Caki2 (cell line): ENCODE measurements around the gene ZNF787. TPM values are rescaled to one million over a fixed set of nuclear protein-coding genes. Genes with fewer than 3 reads are reported as not detected.
"Not testable (repeated sequence)": the region's sequence is repeated elsewhere in the genome, so short reads cannot be mapped to it uniquely, and the experiment has no call there.

Experiments
- DNase-seq: peaks from one replicate; pipeline ENCODE4 v3.0.0-alpha.2; 2015; ENCODE audit warnings: low read depth
- in situ Hi-C: cut with HindIII; loops from 2 replicates; pipeline ENCODE4 v1.10.0; 2016; ENCODE audit warnings: low sequenced_read_pairs, low pct_unique_long_range_greater_than_20kb, mixed read lengths
- total RNA-seq: library from RNA; depleted of rRNA; stranded (reverse); fragments of >200 nt; shearing (Covaris generic); gene quantifications from 2 replicates; pipeline ENCODE4 v1.2.3, GENCODE V29; 2014; ENCODE audit warnings: low replicate concordance

The ZNF787 gene
- total RNA-seq, 1 experiment from 2014 or later, result 64.2 TPM

GRCh38 chr19:56111601-56112312 lies 9.3 kb downstream of the ZNF787 start:
- in situ Hi-C loops, result no loop called here

DNA sequence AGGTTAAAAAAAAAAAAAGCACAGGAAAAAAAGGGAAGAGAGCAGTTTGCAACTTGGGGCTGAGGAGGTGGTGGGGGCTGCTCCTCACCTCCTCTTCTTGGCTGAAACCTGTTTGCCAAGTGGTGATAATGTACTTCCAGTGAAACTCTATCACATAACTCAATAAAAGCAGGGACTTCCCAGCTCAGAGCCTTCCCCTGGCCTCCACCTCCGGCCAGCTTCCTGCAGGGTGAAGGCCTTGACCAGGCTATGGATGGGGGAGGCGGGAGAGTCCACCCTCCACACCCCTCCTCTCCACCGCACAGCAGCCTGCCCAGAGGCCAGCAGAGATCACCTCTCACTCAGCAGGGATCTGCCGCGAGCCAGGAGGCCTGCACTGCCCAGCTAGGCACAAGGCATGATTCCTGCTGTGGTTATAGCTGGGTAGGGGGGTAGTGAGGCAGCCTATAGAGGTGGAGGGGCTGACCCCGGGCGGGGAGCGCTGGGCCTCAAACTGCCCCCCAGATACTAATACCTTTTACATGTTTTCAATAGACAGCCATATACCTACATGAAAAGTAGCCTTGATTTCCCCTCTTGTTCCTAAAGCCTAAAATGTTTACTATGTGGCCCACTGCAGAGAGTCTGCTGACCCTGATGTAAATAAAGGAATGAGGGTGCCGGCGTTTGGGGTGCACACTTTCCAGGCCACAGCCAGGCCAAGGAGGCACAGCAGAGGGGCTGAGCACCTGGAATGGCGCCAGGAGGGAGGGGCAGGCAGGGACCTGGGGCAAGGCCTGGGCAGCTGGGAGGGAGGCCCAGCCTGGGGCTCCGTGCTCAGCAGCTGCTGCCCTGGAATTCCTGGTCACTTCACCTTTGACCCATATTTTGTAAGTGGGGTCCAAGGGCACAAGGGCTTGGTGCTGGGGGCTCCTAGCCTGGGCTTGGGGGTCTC lies 10.3 kb downstream of the ZNF787 start:
- peak; percentile 71 for DNase-seq
- in situ Hi-C loops, result no loop called here

More at GRCh38 chr19:56111601-56112312, 9.3 kb downstream of the ZNF787 start:
- no peak for DNase-seq

GRCh38 chr19:56109226-56109625 lies 11.9 kb downstream of the ZNF787 start:
- in situ Hi-C loops, result no loop called here
- no peak for DNase-seq

DNA sequence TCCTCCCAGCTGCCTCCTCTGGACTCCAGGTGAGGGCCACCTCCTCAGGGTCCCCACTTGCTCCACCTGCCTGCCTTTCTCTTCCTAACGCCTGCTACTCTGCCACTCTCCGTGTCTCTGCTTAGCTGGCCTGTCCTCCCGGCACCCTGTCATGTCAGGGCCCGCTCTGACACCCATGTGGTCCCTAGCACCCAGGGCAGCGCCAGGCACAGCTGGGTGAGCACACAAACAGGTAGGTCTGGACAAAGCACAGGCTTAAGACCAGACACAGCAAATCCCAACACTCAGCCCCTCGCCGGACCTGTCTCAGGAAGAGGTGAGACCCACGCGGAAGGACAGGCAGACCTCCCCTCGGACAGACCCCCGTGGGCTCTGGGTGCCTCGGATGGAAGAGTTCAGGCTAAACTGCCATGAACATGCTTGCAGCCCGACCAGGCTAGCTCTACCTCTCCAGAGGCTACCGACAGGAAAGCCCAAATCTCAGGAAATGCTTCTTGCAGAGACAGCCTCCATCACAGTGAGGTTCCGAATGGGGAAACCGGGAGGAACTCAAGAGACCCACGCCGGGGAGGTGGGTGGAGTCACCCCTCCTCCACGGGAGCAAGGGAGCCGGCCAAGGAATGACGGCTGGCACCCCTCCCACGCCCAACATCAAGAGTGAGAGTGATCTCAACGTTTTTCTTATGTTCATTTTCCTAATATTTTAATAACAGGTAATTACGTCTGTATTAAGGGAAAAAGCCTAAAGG lies 12.5 kb downstream of the ZNF787 start:
- in situ Hi-C loops, result no loop called here

DNA sequence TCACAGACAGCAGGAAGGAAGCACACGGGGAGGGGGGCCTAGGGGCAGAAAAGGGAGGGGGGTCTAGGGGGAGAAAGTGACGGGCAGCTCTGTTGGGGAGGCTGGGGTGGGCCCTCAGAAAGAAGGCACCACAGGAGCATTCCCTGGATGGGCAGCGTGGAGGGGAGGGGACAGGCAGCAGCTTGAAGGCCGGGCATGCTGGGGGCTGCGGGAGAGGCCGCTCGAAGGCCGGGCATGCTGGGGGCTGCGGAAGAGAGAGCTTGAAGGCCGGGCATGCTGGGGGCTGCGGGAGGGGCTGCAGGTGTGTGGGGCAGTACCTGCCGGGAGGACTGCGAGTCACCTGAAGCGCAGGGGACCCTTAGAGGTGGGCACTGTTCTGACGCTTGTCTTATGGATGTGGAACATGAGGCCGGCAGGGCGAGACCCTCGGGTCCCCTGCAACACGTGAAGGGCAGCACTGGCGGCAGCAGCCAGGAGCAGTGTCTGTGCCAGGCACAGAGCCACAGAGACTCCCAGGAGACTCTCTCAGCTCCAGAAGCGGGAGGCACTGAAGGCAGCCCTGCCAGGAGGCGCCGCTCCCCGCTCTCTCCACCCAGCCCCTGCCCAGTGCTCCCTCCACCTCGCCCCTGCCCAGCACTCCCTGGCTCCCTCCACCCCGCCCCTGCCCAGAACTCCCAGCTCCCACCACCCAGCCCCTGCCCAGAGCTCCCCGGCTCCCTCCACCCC lies 13.3 kb downstream of the ZNF787 start:
- no peak for DNase-seq
- in situ Hi-C loops, result no loop called here

More for the DNA sequence above, 12.5 kb downstream of the ZNF787 start:
- DNase-seq, result no peak

DNA sequence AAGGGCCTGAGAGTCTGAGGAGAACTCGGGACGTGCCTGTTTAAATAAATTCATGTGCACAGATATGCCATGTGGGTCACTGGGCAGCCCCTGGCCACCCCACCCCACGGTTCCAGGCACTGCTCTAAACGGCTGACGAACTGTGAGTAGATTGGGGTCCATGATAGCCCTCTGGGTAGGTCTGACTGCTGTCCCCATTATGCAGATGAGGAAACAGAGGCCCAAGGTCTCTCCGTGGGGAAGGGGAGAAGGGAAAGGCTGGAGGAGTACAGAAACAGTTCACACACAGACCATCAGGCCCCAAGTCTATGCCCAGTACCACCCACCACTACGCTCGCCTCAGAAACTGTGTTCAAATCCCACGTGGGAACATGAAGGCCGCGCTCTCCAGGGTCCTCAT lies 14.1 kb downstream of the ZNF787 start:
- in situ Hi-C loops, result no loop called here

DNA sequence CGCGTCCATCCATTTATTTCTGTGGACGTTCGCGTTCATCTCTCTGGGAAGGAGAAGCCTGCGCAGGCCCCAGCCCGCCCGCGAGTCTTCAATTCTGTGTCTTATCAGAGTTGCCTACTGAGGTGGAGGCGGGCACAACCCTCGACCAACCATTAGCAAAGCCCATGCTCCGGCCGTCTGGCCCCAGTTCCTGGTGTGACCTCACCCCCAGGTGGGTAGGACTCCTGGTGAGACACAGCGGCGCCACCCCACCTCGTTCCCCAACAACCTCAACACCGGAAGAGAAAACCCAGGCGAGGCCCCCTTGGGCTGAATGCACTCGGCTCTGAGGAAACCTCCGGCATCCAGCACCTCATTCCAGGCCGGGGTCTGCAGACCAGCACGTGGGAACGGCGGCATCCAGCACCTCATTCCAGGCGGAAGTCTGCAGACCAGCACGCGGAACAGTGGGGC lies 14.7 kb downstream of the ZNF787 start:
- in situ Hi-C loops, result no loop called here
- no peak for DNase-seq

More for the DNA sequence above, 14.1 kb downstream of the ZNF787 start:
- no peak for DNase-seq

GRCh38 chr19:56105831-56106396 lies 15.2 kb downstream of the ZNF787 start:
- in situ Hi-C loops, DNase-seq: not testable (repeated sequence)

- peak; percentile 43 for DNase-seq
- in situ Hi-C loops, result no loop called here
Observed at GRCh38 chr19:56105090-56105701, 15.9 kb downstream of the ZNF787 start.

DNA sequence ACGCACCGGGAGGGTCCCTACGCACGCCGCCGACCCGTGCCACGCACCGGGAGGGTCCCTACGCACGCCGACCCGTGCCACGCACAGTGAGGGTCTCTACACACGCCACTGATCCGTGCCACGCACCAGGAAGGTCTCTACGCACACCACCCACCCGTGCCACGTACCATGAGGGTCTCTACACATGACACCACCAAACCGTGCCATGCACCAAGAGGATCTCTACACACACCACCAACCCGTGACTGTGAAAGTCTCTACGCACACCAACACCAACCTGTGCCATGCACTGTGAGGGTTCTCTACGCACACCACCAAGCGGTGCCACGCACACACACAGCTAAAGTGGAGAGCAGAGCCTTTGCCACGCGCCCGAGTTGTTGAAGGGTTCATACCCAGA lies 16.7 kb downstream of the ZNF787 start:
- in situ Hi-C loops, result no loop called here
- DNase-seq, result no peak

GRCh38 chr19:56103027-56103614 lies 18.0 kb downstream of the ZNF787 start:
- in situ Hi-C loops, result no loop called here
- DNase-seq, result no peak

GRCh38 chr19:56101746-56102535 lies 19.2 kb downstream of the ZNF787 start:
- no peak for DNase-seq
- in situ Hi-C loops, result no loop called here

- in situ Hi-C loops, result no loop called here
- DNase-seq, result no peak
Observed at GRCh38 chr19:56101095-56101494, 20.0 kb downstream of the ZNF787 start.

GRCh38 chr19:56099638-56100539 lies 21.2 kb downstream of the ZNF787 start:
- in situ Hi-C loops, result no loop called here
- no peak for DNase-seq
